GF-D8 (cell line): ENCODE results near the gene PIK3R4.

ENCODE experiments used
- DNase-seq: peaks from one replicate; lab custom pipeline; 2025; lab: John Stamatoyannopoulos, UW

The PIK3R4 gene

DNA sequence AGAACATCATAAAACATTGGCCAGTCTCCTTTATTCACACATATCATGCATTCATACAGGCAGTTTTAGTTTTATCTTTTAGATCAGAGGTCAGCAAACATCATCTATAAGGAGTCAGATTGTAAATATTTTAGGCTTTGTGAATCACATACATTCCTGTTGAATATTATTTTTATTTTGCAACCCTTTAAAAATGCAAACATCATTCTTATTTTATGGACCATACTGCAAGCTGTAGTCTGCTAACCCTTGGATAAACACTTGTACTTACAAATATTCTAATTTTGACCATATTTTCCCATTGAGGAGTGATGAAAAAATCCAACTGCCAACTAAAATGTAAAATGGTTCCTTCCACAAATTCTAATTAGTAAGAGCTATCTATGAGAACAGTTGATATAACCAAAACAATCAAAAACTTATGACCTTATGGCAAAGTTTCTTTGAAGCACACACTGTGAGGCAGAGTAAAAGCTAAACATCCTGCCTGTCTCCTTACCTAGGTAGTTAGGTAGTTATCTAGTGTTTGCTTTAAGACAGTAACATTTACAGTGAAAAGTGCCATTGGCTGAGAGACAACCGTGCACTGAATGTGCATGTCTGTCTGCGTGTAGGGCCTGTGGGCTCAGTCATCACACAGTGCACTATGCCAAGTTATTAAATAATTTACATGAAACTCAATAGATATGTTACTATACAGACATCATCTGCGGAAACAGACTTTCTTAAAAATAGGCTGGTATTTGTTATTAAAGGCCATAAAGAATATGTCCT is 57.7 kb downstream of the PIK3R4 start:
- DNase-seq = no peak

GRCh38 chr3:130688015-130688688 is 58.5 kb downstream of the PIK3R4 start:
- DNase-seq = no peak

DNA sequence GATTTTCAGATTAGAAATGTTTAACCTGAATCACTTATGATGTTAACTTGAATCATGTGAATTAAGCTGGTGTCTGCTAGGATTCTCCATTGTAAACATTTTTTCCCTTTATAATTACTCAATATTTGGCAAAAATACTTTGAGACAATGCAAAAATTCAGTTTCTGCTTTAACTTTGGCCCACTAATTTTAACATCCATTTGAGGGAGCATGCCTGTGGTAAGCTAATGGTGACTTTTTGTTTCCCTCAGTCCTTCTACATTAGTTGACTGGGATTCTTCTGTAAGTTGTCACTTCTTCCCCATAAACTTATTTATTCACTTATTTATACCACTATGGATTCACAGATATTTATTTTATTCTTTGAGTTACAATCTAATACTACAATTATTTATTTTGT is 59.3 kb downstream of the PIK3R4 start:
- DNase-seq = no peak

- no peak for DNase-seq
These were observed 59.8 kb downstream of the PIK3R4 start for GRCh38 chr3:130686833-130687232.

DNA sequence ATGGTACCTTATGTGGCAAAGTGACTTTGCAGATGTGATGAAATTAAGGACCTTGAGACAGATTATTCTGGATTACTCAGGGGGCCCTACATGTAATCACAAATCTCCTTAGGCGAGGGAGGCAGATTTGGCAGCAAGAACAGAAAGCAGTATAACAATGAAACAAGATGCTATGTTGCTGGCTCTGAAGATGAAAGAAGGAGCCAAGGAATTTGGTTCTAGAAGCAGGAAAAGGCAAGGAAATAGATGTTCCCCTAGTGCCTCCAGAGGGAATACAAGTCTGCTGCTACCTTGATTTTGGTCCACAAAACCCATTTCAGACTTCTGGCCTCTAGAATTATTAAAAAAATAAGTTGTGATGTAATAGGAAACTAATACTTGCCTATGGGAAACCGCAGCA is 64.5 kb downstream of the PIK3R4 start:
- DNase-seq = no peak

- no peak for DNase-seq
These were observed 67.4 kb downstream of the PIK3R4 start for GRCh38 chr3:130679218-130679617.

- DNase-seq = no peak
These were observed 69.3 kb downstream of the PIK3R4 start for GRCh38 chr3:130677343-130677742.

GRCh38 chr3:130671545-130672312 is 74.9 kb downstream of the PIK3R4 start:
- no peak for DNase-seq

DNA sequence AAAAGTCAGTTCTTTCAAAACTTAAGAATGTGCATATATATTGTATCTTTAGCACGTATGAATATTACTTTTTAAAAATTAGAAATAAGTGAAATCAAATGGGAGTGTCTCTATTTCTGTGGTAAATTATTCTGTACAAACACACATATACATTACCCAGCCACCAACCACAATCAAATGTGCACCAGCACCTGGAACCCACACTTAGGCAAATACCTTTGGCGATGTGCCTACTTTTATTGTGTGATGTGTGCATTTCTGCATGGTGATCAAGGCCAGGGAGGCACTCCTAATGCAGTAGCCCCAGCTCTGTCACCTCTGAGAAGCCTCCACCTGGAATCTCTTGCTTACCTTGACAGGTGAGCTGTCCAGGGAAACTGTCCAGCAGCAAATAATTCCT is 76.9 kb downstream of the PIK3R4 start:
- no peak for DNase-seq

- no peak for DNase-seq
These were observed 83.5 kb downstream of the PIK3R4 start for GRCh38 chr3:130663092-130663491.

- no peak for DNase-seq
These were observed 84.1 kb downstream of the PIK3R4 start for GRCh38 chr3:130662501-130662996.

GRCh38 chr3:130661140-130661891 is 85.3 kb downstream of the PIK3R4 start:
- DNase-seq = no peak

GRCh38 chr3:130659911-130660310 is 86.7 kb downstream of the PIK3R4 start:
- no peak for DNase-seq

DNA sequence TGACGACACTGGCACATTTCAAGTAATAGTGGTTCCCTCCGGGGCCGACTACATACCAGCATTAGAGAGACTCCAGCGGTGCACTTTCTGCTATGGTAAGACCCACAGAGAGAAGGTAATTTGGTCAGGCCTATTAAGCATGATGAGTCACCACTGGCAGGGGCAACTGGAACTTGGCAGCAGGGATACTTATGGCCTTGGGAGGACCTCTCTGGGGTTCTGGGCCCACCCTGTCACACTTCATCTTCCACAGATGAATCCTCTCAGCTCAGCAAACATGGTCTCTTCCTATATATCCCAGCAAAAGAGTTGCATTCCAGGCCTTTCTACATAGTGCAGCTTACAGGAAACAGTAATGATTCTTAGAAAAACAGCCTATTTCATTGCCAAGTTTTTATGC is 88.0 kb downstream of the PIK3R4 start:
- DNase-seq = no peak

DNA sequence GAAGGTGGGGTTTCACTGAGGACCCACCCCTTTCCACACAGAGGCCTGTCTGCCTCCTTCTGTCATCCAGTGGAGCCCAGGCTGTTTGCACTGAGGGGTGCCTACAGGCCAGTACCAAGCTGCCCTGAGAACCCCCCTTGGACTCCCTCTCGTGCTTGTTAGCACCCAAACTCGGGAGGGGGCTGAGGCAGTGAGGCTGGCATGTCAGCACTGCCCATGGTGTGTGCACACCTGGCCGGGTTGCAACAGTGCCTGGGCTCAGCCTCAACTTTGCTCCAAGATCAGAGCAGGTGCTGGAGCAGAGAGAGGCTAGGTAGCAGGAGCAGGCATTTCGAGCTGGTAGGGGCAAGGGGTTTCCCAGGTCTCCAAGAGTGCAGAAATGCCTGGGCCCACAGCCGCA is 90.0 kb downstream of the PIK3R4 start:
- no peak for DNase-seq

DNA sequence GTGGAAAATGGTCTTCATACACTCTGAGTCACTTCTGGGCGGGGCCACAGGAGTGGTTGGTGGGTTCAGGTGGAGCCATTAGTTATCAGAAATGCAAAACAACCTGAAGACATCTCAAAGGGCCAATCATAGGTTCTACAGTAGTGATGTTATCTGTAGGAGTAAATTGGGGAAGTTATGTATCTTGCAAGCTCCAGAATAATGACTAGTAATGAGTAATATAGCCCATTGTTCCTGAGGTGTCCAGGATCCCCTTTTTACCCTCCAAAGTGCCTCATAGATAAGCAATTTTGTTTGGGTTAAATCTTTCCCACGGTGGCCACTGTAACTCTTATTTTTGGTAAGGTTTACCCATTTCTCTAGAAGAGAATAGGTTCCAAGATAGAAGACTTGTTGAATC is 91.7 kb downstream of the PIK3R4 start:
- DNase-seq = no peak

DNA sequence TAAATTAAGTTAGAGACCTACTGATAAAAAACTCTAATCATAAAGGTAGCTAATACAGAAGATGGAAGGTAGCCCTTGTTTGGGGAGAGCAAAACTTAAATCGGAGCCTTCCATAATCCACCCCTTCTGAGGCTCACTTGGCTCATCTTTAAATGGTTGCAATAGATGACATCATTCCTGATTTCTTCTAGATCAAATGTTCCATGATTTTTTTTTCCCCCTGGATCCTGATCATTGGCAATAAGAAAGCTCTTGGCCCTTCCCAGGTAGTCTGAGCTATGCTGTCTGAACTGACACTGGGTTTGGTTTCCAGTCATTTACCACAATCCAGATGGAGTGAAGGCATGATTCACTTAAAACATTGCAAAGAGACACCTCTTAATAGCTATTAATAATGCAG is 92.5 kb downstream of the PIK3R4 start:
- DNase-seq = no peak

GRCh38 chr3:130649061-130649654 is 97.5 kb downstream of the PIK3R4 start:
- no peak for DNase-seq

GRCh38 chr3:130648293-130648692 is 98.3 kb downstream of the PIK3R4 start:
- DNase-seq = no peak

DNA sequence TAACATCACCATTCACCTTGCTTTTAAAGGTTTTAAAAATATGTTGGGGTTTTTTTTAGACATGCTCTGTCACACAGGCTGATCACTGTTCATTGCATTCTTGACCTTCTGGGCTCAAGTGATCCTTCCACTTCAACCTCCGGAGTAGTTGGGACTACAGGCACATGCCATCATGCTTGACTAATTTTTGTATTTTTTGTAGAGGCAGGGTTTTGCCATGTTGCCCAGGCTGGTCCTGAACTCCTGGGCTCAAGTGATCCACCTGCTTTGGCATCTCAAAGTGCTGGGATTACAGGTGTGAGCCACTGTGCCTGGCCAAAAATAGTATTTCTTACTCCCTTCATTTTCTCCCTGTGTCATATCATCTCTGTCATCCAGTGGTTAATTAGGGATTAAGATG is 101.4 kb downstream of the PIK3R4 start:
- DNase-seq = no peak

GRCh38 chr3:130644628-130645253 is 101.9 kb downstream of the PIK3R4 start:
- DNase-seq = no peak
